RWPE2 (cell line): ENCODE measurements around the gene CD8A.

Source experiments
- ATAC-seq: fragments of 200-7000 bp; cut with Tn5 transposase; 3 replicates; pipeline ENCODE4 v1.9.1; 2021; ENCODE audit warnings: low read depth
- DNase-seq: peaks from one replicate; pipeline ENCODE4 v3.0.0-alpha.2; 2020; ENCODE audit warnings: low spot score
- H3K27ac ChIP-seq: fragments of 450-650 bp; 2 replicates; pipeline ENCODE4 v1.5.1; 2017; ENCODE audit warnings: mild to moderate bottlenecking; ENCODE audit not compliant: poor library complexity, severe bottlenecking
- H3K27me3 ChIP-seq: fragments of 250-450 bp; sonication (Bioruptor Pico); 2 replicates; pipeline ENCODE4 v1.5.1; 2021; ENCODE audit warnings: mild to moderate bottlenecking, moderate library complexity; ENCODE audit not compliant: insufficient read depth, poor library complexity, severe bottlenecking
- H3K36me3 ChIP-seq: fragments of 250-450 bp; sonication (Bioruptor Pico); 2 replicates; pipeline ENCODE4 v1.5.1; 2020; ENCODE audit warnings: low read depth, mild to moderate bottlenecking, moderate library complexity
- H3K4me1 ChIP-seq: fragments of 250-450 bp; sonication (Bioruptor Pico); 2 replicates; pipeline ENCODE4 v1.5.1; 2021; ENCODE audit warnings: mild to moderate bottlenecking, moderate library complexity; ENCODE audit not compliant: insufficient read depth, poor library complexity, severe bottlenecking
- H3K4me3 ChIP-seq: fragments of 250-450 bp; sonication (Bioruptor Pico); 2 replicates; pipeline ENCODE4 v1.5.1; 2021; ENCODE audit warnings: mild to moderate bottlenecking, moderate library complexity; ENCODE audit not compliant: severe bottlenecking
- H3K9me3 ChIP-seq: fragments of 250-450 bp; sonication (Bioruptor Pico); 2 replicates; pipeline ENCODE4 v1.5.1; 2021; ENCODE audit warnings: mild to moderate bottlenecking, moderate library complexity; ENCODE audit not compliant: severe bottlenecking
- CTCF ChIP-seq: fragments of 450-650 bp; IDR thresholded peaks from one replicate; pipeline ENCODE4 v1.5.1; 2017; ENCODE audit warnings: mild to moderate bottlenecking, moderate library complexity; ENCODE audit not compliant: poor library complexity, severe bottlenecking

CD8A gene

DNA sequence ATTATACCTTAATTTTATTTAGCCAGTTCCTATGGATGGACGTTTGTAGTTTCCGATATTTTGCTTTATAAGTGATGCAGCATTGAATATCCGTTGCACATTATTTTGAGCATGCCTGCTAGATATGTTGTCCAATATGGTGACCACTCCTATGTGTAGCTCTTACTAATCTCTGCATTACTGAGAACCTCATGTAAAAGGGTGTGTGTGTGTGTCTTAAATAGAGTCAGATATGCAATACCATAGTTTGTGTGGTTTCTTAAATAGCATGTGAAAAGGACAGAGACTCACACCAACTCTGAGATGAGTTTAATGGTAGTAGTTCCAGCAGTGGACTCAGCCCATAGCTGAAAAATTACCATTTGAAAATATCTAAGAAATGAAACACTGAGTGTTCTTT, 32.3 kb downstream of the CD8A start:
- no peak for TF ChIP-seq CTCF
- no peaks in the 10 kb centered on the region for H3K4me1 ChIP-seq
- no peaks in the 10 kb centered on the region for H3K27me3 ChIP-seq
- peaks cover 31% of the 10 kb centered on the region for H3K36me3 ChIP-seq
- DNase-seq (no peak), ATAC-seq (no peak)
- no peak overlapping the region for H3K27ac ChIP-seq
- H3K9me3 ChIP-seq = no peaks in the 10 kb centered on the region
- no peak overlapping the region for H3K4me3 ChIP-seq

DNA sequence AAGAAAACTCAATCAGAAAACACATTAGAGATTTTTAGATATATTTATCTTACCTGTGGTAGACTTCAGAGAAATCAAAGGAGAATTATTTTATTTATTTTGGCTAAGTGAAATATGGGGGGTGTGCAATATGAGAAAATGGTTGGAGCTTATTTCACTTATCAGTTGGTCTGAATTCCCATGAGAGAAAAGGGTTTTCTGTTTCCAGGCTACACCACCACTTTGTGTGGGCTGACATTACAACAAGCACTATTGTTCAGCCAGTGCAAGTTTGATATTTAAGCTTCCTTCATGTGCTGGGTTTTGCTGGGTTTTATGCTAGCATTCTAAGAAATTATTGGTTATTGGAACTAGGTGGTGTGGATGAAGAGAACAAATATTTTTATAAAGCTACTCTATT, 37.1 kb downstream of the CD8A start:
- Histone ChIP-seq H3K4me3 (no peak overlapping the region), H3K9me3 (no peaks in the 10 kb centered on the region), H3K27ac (no peak overlapping the region), H3K4me1 (no peaks in the 10 kb centered on the region), H3K27me3 (no peaks in the 10 kb centered on the region), H3K36me3 (peaks cover 52% of the 10 kb centered on the region)
- no peak for DNase-seq
- ATAC-seq = no peak
- TF ChIP-seq CTCF = no peak

DNA sequence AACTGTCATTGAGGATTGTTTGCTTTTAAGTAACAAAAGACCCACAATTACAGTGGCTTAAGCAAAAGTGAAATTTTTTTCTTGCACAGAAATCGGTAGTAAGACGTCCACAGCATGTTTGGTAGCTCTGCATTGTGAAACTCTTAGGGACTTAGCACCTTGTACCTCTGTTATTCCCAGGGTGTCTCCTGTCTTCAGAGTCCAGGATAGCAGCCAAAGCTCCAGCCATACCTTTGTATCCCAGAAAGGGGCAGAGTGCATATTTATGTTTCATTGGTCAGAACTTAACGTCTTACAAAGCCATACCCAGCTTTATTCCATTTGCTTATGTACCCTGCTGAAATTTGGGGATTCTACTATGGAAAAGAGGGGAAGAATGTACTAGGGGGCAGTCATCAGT, 37.8 kb downstream of the CD8A start:
- Histone ChIP-seq H3K27ac (no peak overlapping the region), H3K36me3 (peaks cover 56% of the 10 kb centered on the region), H3K4me3 (no peak overlapping the region), H3K27me3 (no peaks in the 10 kb centered on the region), H3K4me1 (peaks cover 5% of the 10 kb centered on the region), H3K9me3 (no peaks in the 10 kb centered on the region)
- ATAC-seq (no peak), DNase-seq (no peak)
- TF ChIP-seq CTCF = no peak

GRCh38 chr2:86751778-86752177, 38.9 kb downstream of the CD8A start:
- TF ChIP-seq CTCF = no peak
- no peaks in the 10 kb centered on the region for H3K27me3 ChIP-seq
- no peak overlapping the region for H3K4me3 ChIP-seq
- DNase-seq (no peak), ATAC-seq (no peak)
- H3K9me3 ChIP-seq = no peaks in the 10 kb centered on the region
- H3K4me1 ChIP-seq = peaks cover 8% of the 10 kb centered on the region
- peaks cover 56% of the 10 kb centered on the region for H3K36me3 ChIP-seq
- no peak overlapping the region for H3K27ac ChIP-seq

DNA sequence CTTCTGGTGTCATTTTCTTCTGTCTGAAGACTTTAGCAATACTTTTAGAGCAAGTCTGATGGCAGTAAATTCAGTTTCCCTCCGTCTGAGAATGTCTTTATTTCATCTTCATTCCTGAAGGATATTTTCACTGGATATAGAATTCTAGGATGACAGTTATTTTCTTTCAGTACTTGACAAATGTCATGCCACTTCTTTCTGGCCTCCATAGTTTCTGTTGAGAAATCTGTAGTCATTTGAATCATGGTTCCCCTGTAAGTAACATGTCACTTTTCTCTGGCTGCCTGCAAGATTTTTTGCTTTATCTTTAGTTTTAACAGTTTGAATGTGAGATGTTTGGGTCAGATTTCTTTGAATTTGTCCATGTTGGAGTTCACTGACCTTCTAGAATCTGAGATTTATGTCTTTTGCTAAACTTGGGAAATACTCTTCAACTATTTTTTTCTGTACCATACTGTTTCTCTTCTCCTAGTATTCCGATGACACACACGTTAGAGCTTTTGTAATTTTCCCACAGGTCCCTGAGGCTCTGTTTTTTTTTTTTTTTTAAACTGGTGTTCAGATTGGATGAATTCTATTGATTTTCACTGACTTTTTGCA, 40.4 kb downstream of the CD8A start:
- TF ChIP-seq CTCF = no peak
- no peaks in the 10 kb centered on the region for H3K9me3 ChIP-seq
- no peak overlapping the region for H3K27ac ChIP-seq
- ATAC-seq (no peak), DNase-seq (no peak)
- no peak overlapping the region for H3K4me3 ChIP-seq
- H3K27me3 ChIP-seq = no peaks in the 10 kb centered on the region
- H3K36me3 ChIP-seq = peaks cover 47% of the 10 kb centered on the region
- H3K4me1 ChIP-seq = peaks cover 8% of the 10 kb centered on the region
